Measurements from ENCODE around the gene CUX1. TPM values are rescaled to one million over a fixed set of nuclear protein-coding genes. Genes with fewer than 3 reads are reported as not detected.
"Not testable (repeated sequence)": the region's sequence is repeated elsewhere in the genome, so short reads cannot be mapped to it uniquely, and the experiment has no call there.

CUX1 gene
- 101 TPM for polyA plus RNA-seq (ENCODE audit: insufficient read length)
- long read RNA-seq, donor 1, transcript CUX1-202 (23 exons, 2,931 nt), result major isoform, 5 of 25 reads
- long read RNA-seq, donor 1, partial matches to known transcripts, result 17 of 25 reads
- long read RNA-seq, donor 1, other reads (novel, unspliced or antisense), result 0 of 25 reads
- long read RNA-seq, donor 2, partial matches to known transcripts, result 28 of 34 reads
- long read RNA-seq, donor 2, other reads (novel, unspliced or antisense), result 0 of 34 reads
- long read RNA-seq, donor 3, transcript CUX1-202 (23 exons, 2,931 nt), result major isoform, 6 of 10 reads
- long read RNA-seq, donor 3, partial matches to known transcripts, result 0 of 10 reads
- long read RNA-seq, donor 3, other reads (novel, unspliced or antisense), result 0 of 10 reads
- long read RNA-seq, donor 4, partial matches to known transcripts, result 5 of 6 reads
- long read RNA-seq, donor 4, other reads (novel, unspliced or antisense), result 0 of 6 reads
- long read RNA-seq, donor 5, transcript CUX1-202 (23 exons, 2,931 nt), result major isoform, 10 of 20 reads
- long read RNA-seq, donor 5, partial matches to known transcripts, result 7 of 20 reads
- long read RNA-seq, donor 5, other reads (novel, unspliced or antisense), result 0 of 20 reads
- long read RNA-seq, donor 6, transcript CUX1-202 (23 exons, 2,931 nt), result major isoform, 6 of 16 reads
- long read RNA-seq, donor 6, partial matches to known transcripts, result 9 of 16 reads
- long read RNA-seq, donor 6, other reads (novel, unspliced or antisense), result 0 of 16 reads
- long read RNA-seq, donor 7, partial matches to known transcripts, result 11 of 18 reads
- long read RNA-seq, donor 7, other reads (novel, unspliced or antisense), result 0 of 18 reads
- long read RNA-seq, donor 8, partial matches to known transcripts, result 0 of 5 reads
- long read RNA-seq, donor 8, other reads (novel, unspliced or antisense), result 0 of 5 reads

- DNase-seq, result no peak
Observed at GRCh38 chr7:101817471-101818286, at the start of gene CUX1. Gene CUX1 (plus strand): TSS chr7:101817626. CDS start chr7:101817640, 14 bp downstream.

- DNase-seq, result no peak
Observed at GRCh38 chr7:101768280-101768679, 49.1 kb upstream of the CUX1 start.

DNA sequence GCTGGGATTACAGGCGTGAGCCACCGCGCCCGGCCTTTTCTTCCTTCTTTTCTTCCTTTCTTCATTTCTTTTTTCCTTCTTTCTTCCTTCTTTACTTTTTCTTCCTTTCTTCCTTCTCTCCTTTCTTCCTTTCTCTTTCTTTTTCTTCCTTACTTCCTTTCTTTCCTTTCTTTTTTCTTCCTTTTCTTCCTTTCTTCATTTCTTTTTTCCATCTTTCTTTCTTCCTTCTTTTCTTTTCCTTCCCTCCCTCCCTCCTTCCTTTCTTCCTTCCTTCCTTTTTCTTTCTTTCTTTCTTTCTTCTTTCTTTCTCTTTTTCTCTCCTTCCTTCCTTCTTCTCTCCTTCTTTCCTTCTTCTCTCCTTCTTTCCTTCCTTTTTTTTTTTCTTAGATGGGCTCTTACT, 47.0 kb upstream of the CUX1 start:
- DNase-seq, result no peak

GRCh38 chr7:101772508-101773211, 44.8 kb upstream of the CUX1 start:
- DNase-seq, result no peak

DNA sequence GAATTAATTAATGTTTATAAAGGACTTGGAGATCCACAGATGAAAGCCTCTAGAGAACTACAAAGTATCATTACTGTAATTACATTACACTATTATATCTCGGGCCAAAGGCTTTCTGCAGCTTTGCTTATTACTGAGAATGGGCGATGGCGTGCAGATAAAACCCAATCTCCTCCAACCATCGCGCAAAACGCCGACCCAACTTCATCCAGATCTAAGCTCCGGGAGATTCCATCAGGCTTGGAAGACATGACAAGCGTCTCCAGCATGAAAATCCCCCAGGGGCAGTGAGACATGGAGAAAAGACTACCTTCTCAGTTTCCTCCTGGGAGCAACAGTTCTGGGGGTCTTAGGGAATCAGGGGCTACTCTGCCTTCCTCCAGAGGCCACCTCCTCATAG, 42.2 kb upstream of the CUX1 start:
- no peak for DNase-seq

- DNase-seq, result no peak
Observed at GRCh38 chr7:101778026-101778580, 39.3 kb upstream of the CUX1 start.

GRCh38 chr7:101779267-101779666, 38.2 kb upstream of the CUX1 start:
- no peak for DNase-seq

DNA sequence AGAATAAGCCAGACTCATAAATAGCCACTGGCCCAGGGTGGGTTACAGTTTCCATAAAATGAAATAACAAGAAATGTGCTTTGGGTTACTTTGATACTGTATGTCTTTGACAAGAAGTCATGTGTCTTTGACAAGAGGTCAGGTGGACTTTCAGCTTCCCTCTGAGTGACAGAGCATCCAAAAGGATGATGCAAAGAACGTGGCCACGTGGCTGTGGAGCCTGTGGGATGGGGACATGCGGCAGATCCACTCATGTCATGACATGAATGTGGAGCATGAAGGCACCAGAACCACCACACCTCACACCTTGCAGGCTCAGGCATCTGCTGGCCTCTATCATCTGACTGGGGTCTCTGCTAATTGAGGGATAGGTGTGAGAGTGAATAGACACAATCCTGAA, 37.1 kb upstream of the CUX1 start:
- DNase-seq, result no peak

DNA sequence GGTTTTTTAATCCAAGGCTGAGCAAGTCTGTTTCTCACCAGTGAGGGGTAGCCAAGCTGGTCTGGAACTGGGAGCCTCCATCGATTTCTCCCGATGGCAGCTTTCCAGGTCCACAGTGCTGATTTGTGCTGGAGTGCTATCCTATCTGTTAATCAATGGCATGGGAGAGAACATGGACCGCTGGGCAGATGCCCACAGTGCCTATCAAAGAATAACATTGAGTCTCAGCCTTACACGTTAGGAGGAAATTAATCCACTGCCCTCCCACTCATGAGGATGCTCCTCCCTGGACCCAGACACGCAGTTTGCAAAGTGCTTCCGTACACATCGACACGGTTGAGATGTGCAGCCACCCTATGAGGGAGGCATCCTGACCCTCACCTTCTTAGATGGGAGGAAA, 36.0 kb upstream of the CUX1 start:
- DNase-seq, result no peak

GRCh38 chr7:101782476-101782875, 35.0 kb upstream of the CUX1 start:
- no peak for DNase-seq

- DNase-seq, result no peak
Observed at GRCh38 chr7:101782896-101783295, 34.5 kb upstream of the CUX1 start.

DNA sequence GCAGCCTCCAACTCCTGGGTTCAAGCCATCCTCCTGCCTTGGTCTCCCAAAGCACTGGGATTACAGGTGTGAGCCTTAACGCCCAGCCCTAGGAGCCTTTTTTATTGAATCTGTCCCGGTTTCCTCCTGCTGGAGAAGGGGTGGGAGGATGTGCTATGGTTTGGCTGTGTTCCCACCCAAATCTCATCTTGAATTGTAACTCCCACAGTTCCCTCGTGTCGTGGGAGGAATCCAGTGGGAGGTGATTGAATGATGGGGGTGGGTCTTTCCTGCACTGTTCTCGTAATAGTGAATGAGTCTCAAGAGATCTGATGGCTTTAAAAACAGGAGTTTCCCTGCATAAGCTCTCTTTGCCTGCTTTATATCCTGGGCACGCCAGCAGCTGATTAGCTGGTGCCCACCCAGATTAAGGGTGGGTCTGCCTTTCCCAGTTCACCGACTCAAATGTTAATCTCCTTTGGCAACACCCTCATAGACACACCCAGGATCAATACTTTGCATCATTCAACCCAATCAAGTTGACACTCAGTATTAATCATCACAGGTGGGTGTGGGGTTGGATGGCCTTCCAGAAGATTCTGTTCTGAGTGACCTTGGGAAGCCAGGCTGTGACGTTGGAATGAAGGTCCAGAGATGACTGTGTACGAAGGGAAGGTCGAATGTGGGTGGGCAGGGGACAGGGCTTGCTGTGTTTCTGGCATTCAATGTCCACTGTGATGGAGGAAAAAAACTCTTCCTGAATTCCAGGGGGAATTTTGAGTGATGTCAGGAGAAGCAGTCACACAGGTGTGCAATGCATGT, 33.8 kb upstream of the CUX1 start:
- no peak for DNase-seq

DNA sequence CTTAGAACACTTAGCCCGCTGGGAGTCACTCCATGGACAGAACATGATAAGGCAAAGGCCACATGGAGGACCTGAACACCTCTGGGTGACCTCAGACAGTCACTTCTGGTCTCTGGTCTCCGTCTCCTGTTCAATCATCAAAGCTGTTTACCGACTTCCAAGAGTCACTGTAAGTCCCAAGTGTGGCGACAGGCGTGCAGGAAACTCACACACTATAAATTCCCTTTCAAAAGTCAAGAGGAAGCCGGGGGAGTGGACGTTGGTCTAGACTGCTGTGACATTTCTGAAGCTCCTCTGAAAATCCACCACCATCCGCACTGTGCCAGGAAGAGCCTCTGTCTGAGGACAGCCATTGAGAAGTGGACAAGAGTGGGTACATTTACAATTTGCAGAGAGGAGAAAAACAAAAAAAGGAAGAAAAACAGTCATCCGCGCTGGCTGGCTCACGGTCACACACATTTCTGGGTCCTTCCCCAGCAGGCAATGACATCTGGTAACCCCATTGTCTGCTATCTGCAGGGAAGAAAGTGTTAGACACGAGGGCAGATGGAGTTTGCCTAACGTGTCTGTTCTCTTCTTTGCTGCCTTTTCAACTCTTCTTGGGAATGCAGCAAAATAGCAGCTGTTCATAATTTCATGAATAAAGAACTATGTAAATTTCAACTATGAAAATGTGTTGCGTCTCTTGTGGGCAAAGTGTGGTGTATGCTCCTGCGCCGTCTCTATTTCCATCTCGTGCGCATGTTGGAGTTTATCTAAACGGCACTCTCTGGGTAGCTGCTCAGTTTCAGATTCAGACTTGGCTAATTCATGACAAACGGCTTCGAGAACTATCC, 32.9 kb upstream of the CUX1 start:
- DNase-seq, result no peak

DNA sequence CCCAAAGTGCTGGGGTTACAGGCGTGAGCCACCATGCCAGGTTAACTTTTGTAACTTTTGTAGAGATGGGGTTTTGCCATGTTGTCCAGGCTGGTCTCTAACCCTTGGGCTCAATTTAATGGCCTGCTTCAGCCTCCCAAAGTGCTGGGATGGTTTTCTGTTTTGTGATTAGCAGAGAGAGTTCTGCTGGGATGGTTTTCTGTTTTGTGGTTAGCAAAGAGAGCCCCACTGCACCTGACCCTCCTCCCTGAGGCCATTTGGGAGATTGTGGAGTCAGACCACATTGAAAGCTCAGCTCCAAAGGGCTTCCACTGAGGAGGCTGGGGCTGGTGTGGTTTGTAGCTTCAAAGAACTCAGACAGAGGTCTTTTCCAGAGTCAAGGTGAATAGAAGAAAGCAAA, 29.6 kb upstream of the CUX1 start:
- DNase-seq, result no peak

GRCh38 chr7:101788517-101788916, 28.9 kb upstream of the CUX1 start:
- DNase-seq, result no peak

- DNase-seq, result no peak
Observed at GRCh38 chr7:101790566-101791293, 26.7 kb upstream of the CUX1 start.

DNA sequence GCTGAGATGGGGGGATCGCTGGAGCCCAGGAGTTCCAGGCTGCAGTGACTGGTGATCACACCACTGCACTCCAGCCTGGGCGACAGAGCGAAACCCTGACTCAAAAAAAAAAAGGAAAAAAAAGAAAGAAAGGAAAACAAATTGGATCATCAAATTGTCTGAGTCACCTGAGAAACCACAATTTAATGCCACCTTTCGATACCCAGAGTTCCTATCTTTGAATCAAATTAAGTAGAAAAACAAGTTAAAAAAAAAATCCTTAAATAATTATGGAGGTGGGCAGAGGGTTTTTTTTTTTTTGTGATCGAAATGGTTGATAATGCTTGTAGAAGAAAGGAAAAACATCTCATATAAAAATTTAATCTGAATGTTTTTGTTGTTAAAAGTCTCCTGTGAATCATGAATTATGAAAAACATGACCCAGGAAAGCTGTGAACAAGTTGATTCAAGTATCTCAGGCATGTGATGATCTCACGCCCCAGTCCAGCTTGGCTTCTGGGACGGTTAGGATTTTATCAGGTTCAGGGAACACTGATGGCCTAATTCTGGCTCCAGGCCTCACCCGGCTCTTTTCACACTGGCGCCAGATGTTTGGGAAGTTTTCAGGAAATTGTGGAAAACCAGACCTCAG, 25.3 kb upstream of the CUX1 start:
- DNase-seq, result no peak

GRCh38 chr7:101792682-101793071, 24.7 kb upstream of the CUX1 start:
- DNase-seq, result not testable (repeated sequence)

Measured in left kidney (tissue), 8 donors.